ENCODE results near the gene ANAPC10.

- no peak for TF ChIP-seq EZH2 (IDR thresholded peaks at IDR 0.05)
- TF ChIP-seq POLR2AphosphoS5 (IDR thresholded peaks at IDR 0.05; ENCODE audit: low read depth, low read length) = no peak
- TF ChIP-seq CTCF (IDR thresholded peaks at IDR 0.05 in 2 of 3, conservative IDR thresholded peaks at IDR 0.05 in 1 of 3; ENCODE audit: borderline replicate concordance in 1 of 3, insufficient read depth in 1 of 3, low read depth in 2 of 3, low read length in 2 of 3) = no peak
- TF ChIP-seq CEBPB (IDR thresholded peaks at IDR 0.05; ENCODE audit: low read depth) = no peak
- no peak for TF ChIP-seq ZNF274 (IDR thresholded peaks at IDR 0.05; ENCODE audit: low read depth, low read length)
- no peak for TF ChIP-seq RAD21 (IDR thresholded peaks at IDR 0.05; ENCODE audit: low read depth)
These were observed 55.3 kb downstream of the ANAPC10 start for GRCh38 chr4:145042601-145043285.

Data from HCT116 (cell line).